IPS-18c (cell line): Measurements from ENCODE around the gene WDR72.

Experiments
- H3K4me3 ChIP-seq: 2 replicates; pipeline ENCODE4 v1.7.0; 2013; ENCODE audit warnings: low read depth, mild to moderate bottlenecking, low read length, moderate library complexity; ENCODE audit not compliant: insufficient read depth
- H3K9me3 ChIP-seq: one replicate; pipeline ENCODE4 v1.6.1; 2013; ENCODE audit warnings: mild to moderate bottlenecking, low read length, moderate library complexity; ENCODE audit not compliant: control insufficient read depth, insufficient read depth

Gene WDR72

DNA sequence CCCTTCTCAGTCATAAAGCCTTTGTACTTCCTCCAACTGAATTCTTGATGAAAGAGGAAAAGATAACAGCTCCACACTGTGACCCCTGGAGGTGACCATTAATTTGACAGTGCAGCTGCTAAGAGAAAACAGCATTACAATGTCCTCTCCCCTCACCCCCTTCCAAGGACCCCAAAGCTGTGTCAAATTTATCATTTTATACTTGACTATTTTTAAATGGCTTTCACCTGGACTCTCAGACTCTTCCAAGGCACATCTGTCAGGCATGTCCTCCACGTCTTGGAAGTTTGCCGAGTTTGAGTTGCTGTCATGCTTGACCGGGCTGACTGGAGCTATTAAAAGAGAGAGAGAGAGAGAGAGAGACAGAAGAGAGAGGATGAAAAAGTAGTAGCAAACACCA lies 236.5 kb downstream of the WDR72 start:
- H3K9me3 ChIP-seq = no peaks in the 10 kb centered on the region
- H3K4me3 ChIP-seq = no peak overlapping the region

- H3K4me3 ChIP-seq = no peak overlapping the region
- H3K9me3 ChIP-seq = no peaks in the 10 kb centered on the region
Observed at GRCh38 chr15:53520996-53521395, 238.5 kb downstream of the WDR72 start.

DNA sequence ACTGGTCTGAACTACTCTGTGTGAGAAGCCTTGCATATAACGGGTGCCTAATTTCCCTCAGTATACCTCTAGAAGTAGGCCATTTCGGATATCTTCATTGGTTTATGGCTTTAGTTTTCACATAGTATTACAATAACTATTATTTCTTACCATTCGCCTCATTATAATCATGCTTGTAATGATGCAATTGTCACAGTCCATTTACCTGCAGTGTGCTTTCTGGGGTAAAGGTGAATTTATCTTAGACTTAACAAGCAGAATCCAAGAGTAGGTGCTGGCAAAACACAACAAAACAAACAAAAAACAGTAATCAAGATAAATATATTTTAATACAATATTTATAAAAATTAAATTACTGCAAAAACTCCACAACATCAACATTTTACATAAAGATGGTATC lies 246.0 kb downstream of the WDR72 start:
- Histone ChIP-seq H3K9me3 (no peaks in the 10 kb centered on the region), H3K4me3 (no peak overlapping the region)

- H3K9me3 ChIP-seq = no peaks in the 10 kb centered on the region
- H3K4me3 ChIP-seq = no peak overlapping the region
Observed at GRCh38 chr15:53512029-53512428, 247.4 kb downstream of the WDR72 start.

- Histone ChIP-seq H3K9me3 (no peaks in the 10 kb centered on the region), H3K4me3 (no peak overlapping the region)
Observed at GRCh38 chr15:53511175-53511574, 248.3 kb downstream of the WDR72 start.

GRCh38 chr15:53506370-53506769 lies 253.1 kb downstream of the WDR72 start:
- no peaks in the 10 kb centered on the region for H3K9me3 ChIP-seq
- H3K4me3 ChIP-seq = no peak overlapping the region

DNA sequence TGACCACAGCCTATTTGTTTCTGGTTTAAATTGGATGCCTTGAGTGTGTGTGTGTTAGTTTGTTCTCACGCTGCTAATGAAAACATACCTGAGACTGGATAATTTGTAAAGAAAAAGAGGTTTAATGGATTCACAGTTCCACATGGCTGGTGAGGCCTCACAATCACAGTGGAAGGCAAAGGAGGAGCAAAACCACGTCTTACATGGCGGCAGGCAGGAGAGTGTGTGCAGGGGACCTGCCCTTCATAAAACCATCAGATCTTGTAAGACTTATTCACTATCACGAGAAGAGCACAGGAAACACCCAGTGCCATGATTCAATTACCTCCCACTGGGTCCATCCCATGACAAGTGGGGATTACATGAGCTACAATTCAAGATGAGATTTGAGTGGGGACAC lies 260.5 kb downstream of the WDR72 start:
- no peak overlapping the region for H3K4me3 ChIP-seq
- H3K9me3 ChIP-seq = no peaks in the 10 kb centered on the region

DNA sequence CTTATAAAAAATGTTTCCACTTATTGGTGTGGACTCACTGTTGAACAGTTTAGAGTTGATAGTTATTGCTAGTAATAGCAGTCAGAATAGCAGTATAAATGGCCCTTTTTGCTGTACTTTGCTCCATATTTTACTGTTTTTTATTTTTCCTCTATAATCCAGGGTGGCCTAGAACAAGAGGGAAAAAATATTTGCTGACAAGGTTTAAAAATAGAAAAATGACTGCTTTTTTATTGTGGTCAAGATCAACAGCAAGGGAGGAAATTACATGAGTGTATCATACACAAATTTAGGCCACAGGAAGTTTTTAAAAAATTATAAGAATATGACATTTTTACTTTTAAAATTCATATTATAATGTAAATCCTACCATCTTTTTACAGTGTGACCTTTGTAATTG lies 269.1 kb downstream of the WDR72 start:
- Histone ChIP-seq H3K9me3 (no peaks in the 10 kb centered on the region), H3K4me3 (no peak overlapping the region)

DNA sequence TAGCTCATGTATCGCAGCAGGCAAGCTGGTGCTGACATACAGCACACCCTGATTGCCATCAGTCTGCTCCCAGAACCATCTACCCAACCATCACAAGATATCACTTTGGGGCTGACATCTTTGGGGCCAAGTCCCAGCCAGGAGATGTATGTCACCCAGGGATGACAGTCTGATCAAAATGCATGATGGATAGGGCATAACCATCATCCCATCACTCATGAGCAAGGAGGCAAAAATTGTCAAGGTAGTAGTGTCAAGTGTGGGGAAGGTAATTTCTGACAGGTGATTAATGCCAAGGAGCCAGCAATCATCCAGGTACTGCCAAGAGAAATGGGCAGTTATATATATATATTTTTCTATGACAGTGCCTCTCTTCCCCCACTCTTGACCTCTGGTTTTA lies 277.4 kb downstream of the WDR72 start:
- Histone ChIP-seq H3K9me3 (no peaks in the 10 kb centered on the region), H3K4me3 (no peak overlapping the region)

GRCh38 chr15:53477981-53478766 lies 281.3 kb downstream of the WDR72 start:
- no peak overlapping the region for H3K4me3 ChIP-seq

GRCh38 chr15:53473886-53474285 lies 285.6 kb downstream of the WDR72 start:
- H3K9me3 ChIP-seq = no peaks in the 10 kb centered on the region
- H3K4me3 ChIP-seq = no peak overlapping the region

More at GRCh38 chr15:53477981-53478766, 281.3 kb downstream of the WDR72 start:
- no peaks in the 10 kb centered on the region for H3K9me3 ChIP-seq

DNA sequence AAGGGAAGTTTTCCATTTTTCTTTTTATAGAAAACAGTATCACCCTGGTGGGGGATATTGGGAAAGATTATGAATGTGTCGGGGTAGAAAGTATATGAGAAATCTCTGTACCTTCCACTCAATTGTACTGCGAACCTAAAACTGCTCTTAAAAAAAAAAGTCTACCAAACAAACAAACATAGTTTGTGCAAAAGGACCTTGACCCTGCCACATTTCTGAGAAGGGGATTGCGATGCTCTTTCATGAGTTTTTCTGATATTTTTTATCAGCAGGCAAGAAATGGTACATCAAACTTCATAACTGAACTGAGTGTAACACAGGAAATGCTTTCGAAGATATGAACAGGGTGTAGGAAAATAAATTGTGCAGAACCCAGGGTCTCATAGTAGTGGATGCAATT lies 286.0 kb downstream of the WDR72 start:
- H3K9me3 ChIP-seq = no peaks in the 10 kb centered on the region
- no peak overlapping the region for H3K4me3 ChIP-seq

DNA sequence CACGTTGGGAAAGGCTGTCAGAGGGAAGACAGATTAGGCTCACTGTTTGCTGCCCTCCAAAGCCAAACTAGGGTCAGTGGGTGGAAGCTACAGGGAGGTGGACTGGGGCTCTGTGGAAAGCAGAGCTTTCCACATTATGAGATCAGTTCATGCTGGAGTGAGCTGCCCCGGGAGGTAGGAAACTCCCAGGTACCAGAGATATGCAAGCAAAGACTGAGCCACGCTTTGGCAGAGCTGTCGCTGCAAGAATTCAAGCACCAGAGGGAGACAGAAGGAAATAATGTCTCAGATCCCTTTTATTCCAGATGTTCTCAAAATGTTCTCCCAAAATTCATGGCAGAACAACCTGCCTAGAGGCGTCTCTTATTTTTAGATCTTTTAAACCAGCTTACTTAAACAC lies 286.6 kb downstream of the WDR72 start:
- no peaks in the 10 kb centered on the region for H3K9me3 ChIP-seq
- H3K4me3 ChIP-seq = no peak overlapping the region

DNA sequence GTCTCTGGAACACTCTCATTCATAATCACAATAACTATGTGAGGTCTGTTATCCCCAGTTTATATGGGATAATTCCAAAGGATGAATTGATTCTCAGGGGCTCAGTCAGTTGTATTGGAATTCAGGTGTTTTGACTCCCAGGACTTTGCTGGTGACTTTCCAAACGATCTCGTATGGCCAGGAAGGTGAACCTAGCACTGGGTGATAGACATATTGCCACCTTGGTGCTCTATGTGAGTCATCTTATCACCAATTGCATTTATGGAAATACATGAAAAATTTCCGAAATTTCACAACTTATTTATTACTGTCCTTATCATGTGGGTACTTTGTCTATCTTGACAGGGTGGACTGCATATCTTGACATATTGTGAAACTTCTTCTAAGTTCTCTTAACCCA lies 287.3 kb downstream of the WDR72 start:
- no peak overlapping the region for H3K4me3 ChIP-seq
- no peaks in the 10 kb centered on the region for H3K9me3 ChIP-seq

DNA sequence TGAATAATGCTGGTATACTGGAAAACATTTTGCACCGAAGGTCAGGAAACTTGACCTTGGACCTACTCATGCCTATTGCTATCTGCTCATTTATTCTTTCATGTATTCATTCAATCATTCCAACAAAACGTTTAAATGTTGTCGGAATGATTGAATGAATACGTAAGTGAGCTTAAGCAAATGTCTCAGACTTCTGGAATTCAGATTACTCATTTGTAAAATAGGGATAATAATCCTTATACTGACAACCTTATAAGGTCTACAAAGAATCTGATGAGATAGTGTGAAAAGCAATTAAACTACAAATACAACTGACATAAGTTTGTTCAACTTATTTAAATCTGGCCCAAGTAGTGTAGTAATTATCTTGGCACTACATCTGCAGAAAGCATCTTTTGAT lies 288.7 kb downstream of the WDR72 start:
- no peaks in the 10 kb centered on the region for H3K9me3 ChIP-seq
- no peak overlapping the region for H3K4me3 ChIP-seq

DNA sequence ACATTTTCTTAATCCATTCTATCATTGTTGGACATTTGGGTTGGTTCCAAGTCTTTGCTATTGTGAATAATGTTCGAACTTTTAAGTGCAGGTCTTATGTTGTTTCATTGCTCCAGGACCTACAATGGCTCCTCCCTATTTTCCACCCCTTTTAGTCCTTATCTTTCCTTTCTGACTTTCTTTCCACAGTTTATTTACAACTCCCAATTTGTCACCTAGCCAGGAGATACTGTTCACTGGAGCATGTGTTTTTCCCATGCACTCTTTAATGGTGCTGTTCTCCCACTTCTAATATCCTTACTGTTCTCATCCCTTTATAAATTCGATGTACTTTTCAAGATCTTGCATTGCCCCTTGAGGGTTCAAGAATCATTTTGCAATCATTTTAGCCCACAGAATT lies 290.0 kb downstream of the WDR72 start:
- Histone ChIP-seq H3K9me3 (no peaks in the 10 kb centered on the region), H3K4me3 (no peak overlapping the region)
